Lung microvascular endothelial cell (primary cell): ENCODE results near the gene ENO4. TPM values are rescaled to one million over a fixed set of nuclear protein-coding genes. Genes with fewer than 3 reads are reported as not detected.

ENCODE experiments used
- DNase-seq, 2 donors: peaks; one replicate each; pipeline versions ENCODE4 v3.0.0 to v3.0.0-alpha.2; 2010; ENCODE audit warnings: low read depth in 2 of 2
- total RNA-seq: library from RNA; depleted of rRNA; stranded (reverse); fragments of >200 nt; gene quantifications from 2 replicates; pipeline ENCODE4 v1.2.1, GENCODE V29; 2014

ENO4 gene
- total RNA-seq, 1 donor from 2014 or later, result not detected

DNA sequence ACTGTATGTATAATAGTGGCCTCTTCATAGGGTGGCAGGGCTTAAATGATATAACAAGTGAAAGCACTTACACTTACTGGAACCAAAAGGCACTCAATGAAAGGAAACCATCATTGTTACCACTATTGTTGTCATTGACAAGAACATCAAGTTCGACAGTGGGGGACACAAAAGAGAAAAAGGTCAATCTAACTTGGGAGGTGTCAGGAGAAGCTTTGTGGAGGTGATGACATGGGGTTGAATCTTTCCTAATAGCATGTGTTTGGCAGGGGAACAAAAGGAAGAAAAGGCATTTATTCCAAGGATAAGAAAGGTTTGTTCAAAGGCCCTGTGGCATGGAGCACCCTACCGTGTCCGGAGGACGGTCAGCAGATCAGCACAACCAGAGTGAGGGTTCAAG, 18.2 kb upstream of the ENO4 start:
- no peak for DNase-seq

DNA sequence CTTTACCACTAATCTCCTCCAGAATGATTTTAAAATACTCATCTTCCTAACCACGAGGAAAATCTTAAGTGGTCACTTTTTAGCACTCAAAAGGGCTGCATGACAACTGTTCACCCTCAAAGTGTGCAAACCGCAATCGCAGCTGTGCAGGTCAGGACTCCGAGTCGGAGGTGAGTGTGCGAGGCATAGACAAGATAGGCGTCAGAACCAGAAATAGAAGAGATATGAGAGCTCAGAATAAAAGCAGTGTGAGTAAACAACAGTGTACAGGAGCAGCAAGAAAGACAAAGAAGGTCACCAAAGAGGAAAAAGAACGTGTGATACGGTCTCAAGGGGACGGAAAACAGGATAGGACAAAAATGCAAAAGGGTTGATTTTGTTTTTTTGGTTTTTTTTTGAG, 17.5 kb upstream of the ENO4 start:
- no peak for DNase-seq

DNA sequence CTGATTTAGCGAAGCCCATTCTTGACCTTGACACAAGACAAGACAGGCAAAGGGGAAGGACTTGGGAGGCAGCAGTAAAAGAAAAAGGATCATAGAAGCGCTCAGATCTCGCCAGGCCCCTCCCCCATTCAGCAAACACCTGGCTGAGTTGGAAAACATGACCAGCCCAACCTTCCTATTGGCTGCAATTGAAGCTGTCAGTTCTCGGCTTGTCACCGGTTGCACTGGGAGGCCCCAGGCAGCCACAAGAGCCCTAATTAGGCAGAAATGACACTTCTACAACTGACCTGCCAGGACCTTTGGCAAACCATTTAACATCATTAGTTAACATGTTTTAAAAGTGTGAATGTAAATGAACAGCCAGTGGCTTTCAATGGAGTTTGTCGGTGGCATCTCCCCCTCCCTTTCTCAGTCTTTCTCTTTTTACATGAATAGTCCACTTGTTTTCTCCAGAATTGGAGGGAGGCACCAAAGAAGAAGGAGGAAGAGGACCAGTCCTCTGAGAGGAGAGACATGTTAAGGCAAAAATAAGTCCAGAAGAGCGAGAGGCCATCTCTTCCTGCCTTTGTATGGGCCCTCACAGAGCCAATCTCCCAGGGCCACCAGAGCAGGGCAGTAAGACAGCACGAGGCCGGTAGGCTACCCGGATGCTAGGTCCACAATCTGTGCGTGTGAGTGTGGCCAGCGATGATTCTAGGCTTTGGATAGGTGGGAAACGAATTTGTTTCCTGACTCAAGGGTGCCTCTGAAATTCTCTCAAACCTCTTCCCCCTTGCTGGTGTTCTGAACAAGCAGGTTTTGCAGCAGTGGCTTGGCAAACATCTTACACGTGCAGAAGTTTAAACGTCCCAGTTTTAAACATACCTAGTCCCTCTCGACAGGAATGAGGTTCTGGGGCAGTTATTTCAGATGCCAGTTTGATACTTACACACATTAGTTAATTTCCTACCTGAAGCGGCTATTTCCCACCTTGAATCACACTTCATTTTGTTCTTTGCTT, 15.0 kb upstream of the ENO4 start:
- DNase-seq, result no peak

DNA sequence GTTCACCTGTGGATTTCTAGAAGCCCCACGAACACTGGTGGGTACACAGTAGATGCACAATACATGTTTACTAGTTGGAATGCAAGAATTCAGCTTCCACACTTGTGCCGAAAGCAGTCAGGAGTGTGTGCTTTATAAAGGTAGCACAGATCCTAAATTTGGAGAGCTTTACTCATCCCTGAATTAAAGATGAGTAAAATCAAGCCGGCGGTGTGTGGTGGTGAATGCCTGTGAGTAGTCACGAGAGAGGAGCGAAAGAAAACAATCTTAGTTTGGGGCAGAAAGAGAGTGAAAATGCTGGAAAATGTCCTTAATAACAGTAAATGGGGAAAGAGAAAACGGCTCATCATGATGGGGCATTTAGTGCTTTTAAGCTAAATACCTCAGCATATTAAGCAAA, 13.6 kb upstream of the ENO4 start:
- no peak for DNase-seq

DNA sequence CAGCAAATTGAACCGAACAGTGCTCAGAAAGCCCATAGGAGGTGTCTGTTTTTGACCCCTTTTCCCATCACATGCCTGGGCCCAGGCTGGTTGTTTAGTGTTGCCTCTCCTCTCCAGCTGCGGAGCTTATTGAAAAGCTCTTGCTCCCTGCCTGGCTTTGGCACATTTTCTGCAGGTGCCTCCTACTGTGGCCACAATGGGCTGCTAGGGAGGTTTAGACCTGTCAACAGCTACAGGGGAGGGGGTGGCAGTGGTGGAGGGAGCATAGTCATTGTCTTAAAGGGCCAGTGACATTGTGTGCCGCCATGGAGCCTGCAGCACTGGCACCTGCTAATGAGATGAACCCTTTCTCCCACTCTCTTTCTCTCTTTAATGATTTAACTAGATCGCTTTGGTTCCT, 13.2 kb upstream of the ENO4 start:
- DNase-seq, result no peak

DNA sequence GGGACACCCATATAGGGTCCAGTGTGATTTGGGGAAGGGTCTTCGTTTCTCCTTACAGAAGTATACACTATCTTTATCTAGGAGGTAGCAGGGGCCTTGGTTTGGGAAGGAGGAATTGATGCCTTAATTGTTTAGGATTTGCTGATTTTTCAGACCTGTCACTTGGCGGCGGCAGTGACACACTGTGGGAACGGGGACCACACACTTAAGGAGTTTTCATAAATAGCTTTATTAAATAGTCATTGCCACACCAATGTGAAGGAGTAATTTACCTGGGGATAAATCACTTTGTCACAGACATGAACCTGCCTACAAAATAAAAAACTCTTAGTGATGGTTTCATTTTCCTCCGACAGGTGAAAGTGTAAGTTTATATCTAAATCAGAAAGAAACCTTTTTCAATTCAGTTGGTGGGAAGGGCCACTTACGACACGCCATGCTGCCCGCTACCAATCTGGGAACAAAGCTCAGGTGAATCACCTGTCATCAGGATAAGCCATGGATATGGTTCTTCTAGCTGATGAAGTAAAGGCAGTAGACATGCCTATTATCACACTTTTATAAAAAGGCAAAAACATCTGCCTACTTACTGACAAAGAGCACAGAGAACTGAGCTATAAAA, 12.3 kb upstream of the ENO4 start:
- peak; percentile 27 to 69 for DNase-seq

DNA sequence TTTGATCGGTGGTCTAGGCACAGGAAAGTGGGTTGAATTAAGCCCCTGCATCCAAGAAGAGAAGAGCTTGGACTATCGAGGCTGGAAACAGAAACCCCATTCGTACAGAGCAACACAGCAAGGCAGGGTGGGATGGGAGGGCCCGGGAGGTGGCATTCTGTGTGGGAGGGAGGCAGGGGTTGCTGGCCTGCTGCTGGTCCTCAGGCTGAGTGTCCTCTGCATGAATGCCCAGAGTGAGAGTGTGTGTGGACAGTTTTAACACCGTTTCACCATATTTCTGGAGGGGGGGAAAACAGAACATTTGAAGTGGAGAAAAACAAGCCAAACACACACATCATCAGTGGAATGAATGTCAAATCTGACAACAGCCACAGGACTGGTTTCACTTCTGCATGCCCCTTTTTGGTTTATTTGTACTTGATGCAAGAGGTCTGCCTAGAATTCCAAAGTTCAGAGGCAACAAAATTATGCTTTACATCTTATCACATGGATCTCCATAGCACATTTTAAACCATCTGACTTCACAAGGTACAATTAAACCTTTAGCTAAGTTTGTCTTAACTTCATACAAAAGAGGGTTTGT, 11.1 kb upstream of the ENO4 start:
- DNase-seq, result no peak

DNA sequence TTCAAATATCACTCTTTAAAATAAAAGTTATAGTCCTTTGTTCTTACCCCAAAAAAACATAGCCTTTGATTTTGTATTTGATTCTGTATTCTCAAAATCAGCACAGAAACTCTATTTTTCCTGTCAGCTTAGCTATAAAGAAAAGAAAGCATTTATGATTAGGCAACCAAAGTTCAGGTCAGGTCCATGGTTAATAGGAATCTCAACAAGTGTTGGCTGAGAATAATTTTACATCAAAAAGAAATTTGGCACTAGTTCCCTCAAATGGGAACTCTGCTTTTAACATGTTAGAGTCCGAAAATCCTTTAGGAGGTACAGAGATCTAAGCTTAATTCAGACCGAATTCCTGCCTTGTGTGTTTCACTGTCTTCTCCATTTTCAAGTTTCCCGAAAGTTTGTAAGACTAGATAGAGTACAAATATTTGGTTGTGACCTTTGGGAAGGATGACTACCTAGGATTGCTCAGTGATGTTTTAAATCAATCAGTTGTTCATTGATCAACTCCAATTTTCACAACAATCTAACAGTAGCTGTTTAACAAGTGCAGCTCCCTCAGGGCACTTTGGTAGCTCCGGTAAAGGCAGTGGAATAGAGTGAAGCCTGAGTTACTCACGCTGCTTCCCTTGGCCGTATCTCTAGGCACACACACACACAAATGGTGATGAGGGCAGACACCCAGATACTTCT, 8.8 kb upstream of the ENO4 start:
- no peak for DNase-seq

DNA sequence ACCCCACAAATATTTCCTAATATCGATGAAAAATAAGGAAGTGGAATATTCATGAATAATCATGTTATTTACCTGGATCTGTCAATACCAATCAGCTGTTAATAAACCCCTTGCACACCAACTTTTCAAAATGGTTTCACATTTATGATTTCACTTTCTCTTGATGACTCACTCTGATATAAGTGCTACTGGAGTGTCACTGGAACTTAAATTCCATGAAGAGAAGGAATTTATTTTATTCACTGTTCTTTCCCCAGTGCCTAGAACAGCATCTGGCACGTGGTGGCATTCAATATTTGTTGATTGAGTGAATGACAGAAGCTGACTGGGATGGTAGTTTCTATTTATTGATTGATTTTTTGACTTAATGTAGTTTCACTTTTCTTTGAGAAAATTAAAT, 3.5 kb upstream of the ENO4 start:
- no peak for DNase-seq

DNA sequence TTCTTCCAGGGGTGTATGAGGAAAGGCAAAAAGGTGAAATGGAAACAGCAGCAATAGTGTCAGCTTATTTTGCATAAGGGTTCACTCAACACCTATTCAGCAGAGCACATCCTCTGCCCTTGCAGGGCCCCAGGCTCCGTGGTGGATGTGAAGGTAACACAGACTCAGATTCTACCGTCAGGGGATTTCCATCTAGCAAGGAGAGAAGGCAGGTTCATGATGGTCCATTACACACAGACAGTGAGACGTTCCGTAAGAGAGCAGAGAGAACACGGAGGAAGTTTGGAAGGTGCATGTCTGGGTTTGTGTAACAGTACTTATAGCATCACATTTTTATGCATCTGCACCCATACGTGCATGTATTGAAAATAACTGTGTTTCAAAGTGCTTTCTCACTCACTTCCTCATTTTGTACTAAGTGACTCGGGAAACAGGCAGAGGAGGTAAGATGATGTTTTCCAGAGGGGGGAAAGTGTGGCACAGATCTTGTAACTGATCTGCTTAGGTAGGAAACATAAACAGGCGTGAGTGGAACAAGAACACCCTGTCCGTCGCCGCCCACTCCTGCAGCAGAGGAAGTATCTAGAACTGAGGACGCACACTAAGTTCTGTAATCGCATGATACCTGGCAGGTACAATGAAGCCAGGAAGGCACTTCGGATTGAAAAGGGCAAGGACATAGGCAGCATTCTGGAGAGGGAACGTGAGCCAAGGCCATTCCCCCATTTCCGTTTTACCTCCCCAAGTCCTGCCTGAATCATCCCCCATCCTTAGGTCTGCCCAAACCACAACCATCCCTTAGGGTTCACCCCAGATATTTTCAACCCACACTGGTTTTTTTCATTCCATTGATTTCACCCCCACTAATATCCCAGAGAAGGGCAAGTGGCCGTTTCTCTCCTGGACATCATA, 1.0 kb upstream of the ENO4 start:
- DNase-seq, result no peak

DNA sequence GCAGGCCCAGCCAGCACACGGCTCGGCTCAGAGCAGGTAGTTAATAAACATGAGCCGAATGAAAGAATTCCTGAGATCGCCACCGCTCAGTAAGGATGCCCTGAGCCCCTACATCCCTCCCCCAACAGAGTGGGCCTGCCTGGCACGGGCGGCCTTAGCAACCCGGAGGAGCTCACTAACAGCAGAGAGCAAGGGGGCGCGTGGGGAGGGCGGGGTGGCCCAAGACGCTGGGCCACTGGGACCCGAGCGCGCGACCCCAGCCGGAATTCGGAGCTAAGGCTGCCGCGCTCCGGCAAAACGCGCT, 403 bp upstream of the ENO4 start:
- DNase-seq, result peak in 1 of 2 donors; percentile 4

DNA sequence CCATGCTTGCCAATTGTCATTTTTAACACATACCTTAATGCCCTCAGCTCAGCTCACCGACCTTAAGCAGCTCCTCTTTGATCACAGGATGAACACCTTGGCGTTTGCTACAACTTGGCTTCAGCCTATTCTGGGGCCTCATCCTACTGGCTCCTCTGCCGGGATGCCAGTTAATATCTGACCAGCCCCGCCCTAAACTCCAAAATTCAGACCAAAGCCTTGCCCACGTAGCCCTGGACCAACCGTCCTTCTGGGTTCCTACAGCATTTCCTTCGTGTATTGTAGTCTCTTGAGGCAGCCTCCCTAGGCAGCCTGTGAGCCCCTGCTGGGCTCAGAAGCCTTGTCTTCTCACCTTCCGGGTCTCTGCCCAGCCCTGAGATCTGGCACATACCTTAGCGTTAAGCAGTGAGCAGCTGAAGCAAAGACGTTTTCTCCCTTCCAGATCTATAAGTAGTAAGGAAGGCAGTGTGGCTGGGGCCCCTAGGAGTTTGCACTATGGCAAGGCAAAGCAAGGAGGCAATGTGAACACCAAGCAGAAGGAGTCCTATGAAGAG, 836 bp downstream of the ENO4 start:
- no peak for DNase-seq

DNA sequence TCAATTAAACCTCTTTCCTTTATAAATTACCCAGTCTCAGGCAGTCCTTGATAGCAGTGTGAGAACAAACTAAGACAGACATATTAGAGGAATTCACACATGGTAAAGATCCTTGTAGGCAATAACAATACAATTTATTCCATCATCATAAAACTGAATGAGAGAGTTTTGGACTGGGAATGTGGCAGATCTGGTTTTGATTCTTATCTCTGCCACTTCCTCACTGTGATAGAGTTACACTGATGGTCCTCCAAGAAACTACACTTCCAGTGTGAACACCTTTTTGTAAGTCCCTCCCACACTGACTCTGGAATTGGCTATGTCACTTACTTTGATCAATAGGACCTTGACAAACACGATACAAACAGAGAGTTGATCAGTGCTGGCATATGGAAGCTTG, 2.9 kb downstream of the ENO4 start:
- no peak for DNase-seq

DNA sequence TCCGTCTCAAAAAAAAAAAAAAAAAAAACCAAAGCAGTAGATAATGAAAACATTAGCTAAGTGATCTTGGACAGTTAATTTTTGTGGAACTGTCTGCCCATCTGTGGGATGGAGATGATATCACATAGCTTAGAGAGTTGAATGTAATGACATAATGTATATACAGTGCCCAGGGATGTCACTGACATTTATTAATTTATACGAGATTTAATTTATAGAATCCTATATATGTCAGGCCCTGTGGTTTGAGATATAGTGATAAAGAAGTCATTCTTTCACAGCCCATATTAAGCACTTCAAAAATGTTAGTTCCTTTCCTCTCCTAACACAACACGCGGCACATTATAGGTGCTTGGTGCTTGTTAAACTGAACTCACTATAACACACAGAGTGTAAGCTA, 4.0 kb downstream of the ENO4 start:
- DNase-seq, result no peak

DNA sequence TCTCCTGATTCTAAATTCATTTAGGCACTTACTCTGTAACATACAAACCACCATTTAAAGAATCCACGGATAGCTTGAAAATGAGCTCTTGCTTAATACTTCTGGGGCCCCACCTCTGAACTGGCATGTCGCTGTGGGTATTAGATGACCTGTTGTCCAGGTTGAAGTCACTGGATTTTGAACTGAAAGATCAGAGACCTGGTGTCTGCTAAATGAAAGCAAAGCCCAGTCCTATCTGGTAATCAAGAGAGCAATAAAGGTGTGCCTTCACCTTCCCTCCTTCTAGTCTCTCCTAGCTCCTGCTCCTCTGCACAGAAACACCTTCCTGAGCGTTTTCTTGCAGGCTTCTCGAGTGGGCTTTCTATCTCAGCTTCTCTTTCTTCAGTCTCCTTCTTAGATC, 4.4 kb downstream of the ENO4 start:
- no peak for DNase-seq

DNA sequence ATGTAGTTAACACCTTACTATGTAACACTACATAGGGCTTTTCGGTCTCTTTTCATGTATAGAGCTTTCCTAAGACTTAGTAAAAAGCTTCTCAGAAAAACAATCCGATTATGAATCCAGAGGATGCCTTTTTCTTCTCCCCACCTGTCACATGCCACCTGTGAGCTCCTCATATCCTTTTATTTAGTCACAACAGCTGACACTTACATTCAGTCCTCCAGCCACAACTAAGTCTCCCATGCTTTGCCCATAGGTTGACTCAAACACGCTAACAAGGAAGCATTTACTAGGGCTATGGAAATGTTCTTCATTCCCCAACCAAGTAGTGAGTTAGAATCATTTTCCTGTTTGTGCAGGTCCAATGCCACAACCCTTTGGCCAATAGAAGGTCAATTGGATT, 7.9 kb downstream of the ENO4 start:
- DNase-seq, result no peak

DNA sequence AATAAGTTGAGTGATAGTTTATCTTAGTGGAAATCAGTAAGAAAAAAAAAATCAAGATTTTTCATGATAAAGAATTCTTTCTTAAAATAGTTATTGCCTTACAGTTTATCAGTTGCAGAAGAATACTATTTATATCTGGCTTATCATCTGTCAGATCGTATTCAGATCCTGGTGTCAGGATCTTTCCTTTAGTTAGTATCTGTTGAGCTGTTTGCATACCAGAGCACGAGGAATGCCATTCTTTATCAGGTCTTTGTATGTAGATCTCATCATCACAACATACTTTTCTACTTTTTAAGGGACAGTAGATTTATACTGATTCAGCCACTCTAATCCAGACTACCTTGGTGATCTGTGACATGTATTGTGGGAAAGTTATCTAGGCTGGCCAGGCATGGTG, 12.5 kb downstream of the ENO4 start:
- no peak for DNase-seq

DNA sequence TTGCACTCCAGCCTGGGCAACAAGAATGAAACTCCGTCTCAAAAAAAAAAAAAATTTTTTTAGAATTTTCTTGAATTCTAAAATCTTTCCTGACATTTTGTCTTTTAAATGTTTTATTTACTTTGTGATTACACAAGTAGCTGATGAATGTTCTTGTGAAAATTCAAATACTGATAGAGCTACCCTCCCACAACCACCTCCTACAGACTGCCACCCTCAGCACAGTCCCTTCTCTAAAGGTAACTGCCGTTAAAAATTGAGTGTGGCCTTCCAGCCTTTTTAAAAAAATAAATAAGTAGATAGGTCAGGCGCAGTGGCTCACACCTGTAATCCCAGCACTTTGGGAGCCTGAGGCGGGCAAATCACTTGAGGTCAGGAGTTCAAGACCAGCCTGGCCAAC, 15.1 kb downstream of the ENO4 start:
- no peak for DNase-seq

DNA sequence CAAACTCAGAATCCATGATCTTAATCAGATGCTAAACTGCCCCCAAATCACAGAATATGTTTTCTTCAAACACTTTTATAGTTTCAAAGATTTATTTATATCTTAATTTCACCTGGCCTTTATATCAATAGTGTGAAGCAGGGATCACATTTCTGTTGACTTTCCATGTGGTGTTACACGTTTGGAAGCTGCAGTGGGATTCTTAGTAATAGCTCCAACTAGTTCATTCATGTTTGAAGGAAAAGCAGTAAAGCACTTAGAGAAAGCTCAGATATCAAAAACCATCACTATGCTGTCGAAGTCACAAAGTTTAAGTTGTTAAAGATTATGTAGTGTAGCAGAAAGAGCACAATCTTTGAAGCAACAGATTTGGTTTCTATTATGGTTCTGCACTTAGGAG, 16.8 kb downstream of the ENO4 start:
- no peak for DNase-seq

DNA sequence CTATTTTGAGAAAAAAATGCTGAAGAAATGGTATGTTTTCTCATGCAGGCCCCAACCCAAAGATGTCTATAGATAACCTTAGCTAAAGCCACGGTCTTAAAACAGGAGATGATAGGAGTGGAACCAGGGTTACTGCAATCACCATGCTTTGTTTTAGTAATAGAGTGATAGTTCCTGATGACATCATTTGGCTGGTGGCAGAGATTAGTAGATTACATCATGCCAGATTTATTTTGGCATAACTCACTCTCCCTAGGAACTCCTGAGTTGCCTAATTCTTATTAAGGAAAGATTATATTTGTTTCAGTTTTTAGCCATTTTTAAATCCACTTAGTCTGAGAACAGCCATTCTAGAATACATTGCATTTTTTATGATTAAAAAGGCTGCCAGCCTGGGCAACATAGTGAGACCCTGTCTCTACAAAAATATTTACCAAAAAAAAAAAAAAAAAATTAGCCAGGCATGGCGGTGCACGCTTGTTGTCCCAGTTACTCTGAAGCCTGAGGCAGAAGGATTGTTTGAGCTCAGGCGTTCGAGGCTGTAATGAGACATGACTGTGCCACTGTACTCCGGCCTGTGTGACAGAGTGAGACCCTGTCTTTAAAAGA, 17.8 kb downstream of the ENO4 start:
- DNase-seq, result no peak
